HepG2 (cell line): ENCODE data around the gene ZFP42. TPM values are rescaled to one million over a fixed set of nuclear protein-coding genes. Genes with fewer than 3 reads are reported as not detected.

ENCODE experiments used
- ATAC-seq: fragments of 200-7000 bp; cut with Tn5 transposase; 3 replicates; pipeline ENCODE4 v1.9.1; 2020; ENCODE audit warnings: mild to moderate bottlenecking, moderate library complexity
- BruUV-seq: library from RNA; stranded (reverse); fragments of 400-500 nt; replicated peaks from 2 replicates; lab custom pipeline; 2021; lab: Mats Ljungman, UMichigan
- CTCF ChIA-PET: fragments of 300-600 bp; formaldehyde crosslinking; extraction: SDS; loops from one replicate; lab custom pipeline; 2021; ENCODE audit warnings: low total read pairs, inconsistent platforms, low intra/inter-chr PET ratio; lab: Yijun Ruan, JAX
- POLR2A ChIA-PET: fragments of 350-600 bp; sonication (Branson Sonifier 250); formaldehyde crosslinking; loops from one replicate; lab custom pipeline; 2020; ENCODE audit warnings: antibody characterized with exemption, inconsistent platforms; lab: Yijun Ruan, JAX
- DNase-seq: peaks from one replicate; pipeline ENCODE4 v3.0.0-alpha.2; 2015; ENCODE audit warnings: low spot score
- FAIRE-seq: peaks from 3 replicates; lab custom pipeline; 2011; peaks lifted over from hg19 to GRCh38; lab: Jason Lieb, UNC
- H2AFZ ChIP-seq: one replicate; pipeline ENCODE4 v1.6.1; 2011; ENCODE audit warnings: low read length, inconsistent platforms
- H3K27ac ChIP-seq: fragments of 300-600 bp; 3 replicates; pipeline ENCODE4 v1.8.0; 2011; ENCODE audit warnings: mixed run types, mild to moderate bottlenecking, mixed read lengths, low read length, inconsistent platforms; ENCODE audit not compliant: insufficient read depth; ENCODE audit errors: extremely low read length
- H3K27me3 ChIP-seq, 2 experiments: fragments of 200-600 bp in 1 of 2; 2 replicates in 1 of 2; 3 replicates in 1 of 2; pipeline versions ENCODE4 v1.6.0 to v1.8.0; 2011; ENCODE audit warnings: low read length in 2 of 2, mild to moderate bottlenecking in 2 of 2, moderate library complexity in 2 of 2, inconsistent platforms in 1 of 2; ENCODE audit not compliant: insufficient read depth in 2 of 2, control insufficient read depth in 1 of 2
- H3K36me3 ChIP-seq, 2 experiments: fragments of 200-600 bp in 1 of 2; replicated peaks in 1 of 2; 2 replicates in 1 of 2; 3 replicates in 1 of 2; pipeline versions ENCODE4 v1.5.1 to v1.8.0; 2011; ENCODE audit warnings: low read length in 2 of 2, inconsistent platforms in 1 of 2; ENCODE audit not compliant: insufficient read depth in 2 of 2, control insufficient read depth in 1 of 2
- H3K4me1 ChIP-seq: 2 replicates; pipeline ENCODE4 v1.5.1; 2012; ENCODE audit warnings: low read length, inconsistent platforms; ENCODE audit not compliant: insufficient read depth
- H3K4me2 ChIP-seq: 2 replicates; pipeline ENCODE4 v1.6.0; 2011; ENCODE audit warnings: low read depth, low read length, inconsistent platforms
- H3K4me3 ChIP-seq, 3 experiments: fragments of 200-600 bp in 1 of 3; sonication (generic), shearing (Covaris generic) in 1 of 3; replicated peaks in 1 of 3; 2 replicates each; pipeline ENCODE4 v1.5.1; 2011 to 2016; ENCODE audit warnings: low read length in 3 of 3, inconsistent platforms in 2 of 3, low read depth in 2 of 3, mild to moderate bottlenecking in 2 of 3, control low read depth in 1 of 3, mixed read lengths in 1 of 3; ENCODE audit not compliant: insufficient read depth in 1 of 3
- H3K79me2 ChIP-seq: one replicate; pipeline ENCODE4 v1.6.1; 2011; ENCODE audit warnings: low read length, inconsistent platforms; ENCODE audit not compliant: insufficient read depth
- H3K9ac ChIP-seq: 2 replicates; pipeline ENCODE4 v1.6.0; 2011; ENCODE audit warnings: mild to moderate bottlenecking, low read depth, low read length, inconsistent platforms; ENCODE audit not compliant: insufficient read depth
- H3K9me3 ChIP-seq: 2 replicates; pipeline ENCODE4 v1.5.1; 2012; ENCODE audit warnings: mild to moderate bottlenecking, low read length
- H4K20me1 ChIP-seq: 2 replicates; pipeline ENCODE4 v1.6.0; 2011; ENCODE audit warnings: inconsistent platforms, mild to moderate bottlenecking, low read length, moderate library complexity; ENCODE audit not compliant: insufficient read depth
- ATF7-NPFF ChIP-seq: sonication (generic); formaldehyde crosslinking; IDR thresholded peaks from 2 replicates; pipeline ENCODE4 v1.8.1; 2023; ENCODE audit warnings: mild to moderate bottlenecking, low read depth, missing genetic modification reagents, moderate library complexity
- BCL6 ChIP-seq: IDR thresholded peaks from 2 replicates; pipeline ENCODE4 v1.6.1; 2016; ENCODE audit warnings: missing genetic modification reagents, missing compliant biosample characterization
- DR1 ChIP-seq: sonication (generic); formaldehyde crosslinking; IDR thresholded peaks from 2 replicates; pipeline ENCODE4 v1.8.0; 2021; ENCODE audit warnings: mild to moderate bottlenecking, missing genetic modification reagents, inconsistent platforms
- KDM5B ChIP-seq: sonication (generic); formaldehyde crosslinking; IDR thresholded peaks from 2 replicates; pipeline ENCODE4 v1.4.0; 2020; ENCODE audit warnings: missing genetic modification reagents, mild to moderate bottlenecking, borderline replicate concordance
- KDM6A ChIP-seq: IDR thresholded peaks from 2 replicates; pipeline ENCODE4 v1.6.1; 2016; ENCODE audit warnings: low read depth
- NFATC3 ChIP-seq: sonication (generic); formaldehyde crosslinking; IDR thresholded peaks from 2 replicates; pipeline ENCODE4 v1.5.1; 2020; ENCODE audit warnings: mild to moderate bottlenecking, missing genetic modification reagents
- RBM39 ChIP-seq: fragments of 200-400 bp; formaldehyde crosslinking; IDR thresholded peaks from one replicate; pipeline ENCODE4 v1.6.1; 2018; ENCODE audit warnings: antibody characterized with exemption, mild to moderate bottlenecking, low read depth, low read length; ENCODE audit not compliant: poor library complexity, severe bottlenecking
- STAG1 ChIP-seq: sonication (generic); formaldehyde crosslinking; IDR thresholded peaks from 2 replicates; pipeline ENCODE4 v1.4.0; 2020; ENCODE audit warnings: missing genetic modification reagents
- ZNF143 ChIP-seq: sonication (generic); formaldehyde crosslinking; IDR thresholded peaks from 2 replicates; pipeline ENCODE4 v1.4.0; 2020; ENCODE audit warnings: missing genetic modification reagents
- ZSCAN20 ChIP-seq: sonication (generic); formaldehyde crosslinking; IDR thresholded peaks from 2 replicates; pipeline ENCODE4 v1.4.0; 2020; ENCODE audit warnings: missing genetic modification reagents, mild to moderate bottlenecking, borderline replicate concordance
- WGBS: methylation state at CpG from one replicate; pipeline ENCODE4 v1.1.6; 2017; ENCODE audit warnings: low lambda C conversion rate; 5-methylcytosine and 5-hydroxymethylcytosine counted together
- in situ Hi-C: cut with HindIII; loops from 2 replicates; pipeline ENCODE4 v1.10.0; 2017; ENCODE audit warnings: low pct_unique_long_range_greater_than_20kb; ENCODE audit not compliant: extremely low pct_ligation_motif_present
- intact Hi-C: fragments of 100-400 bp; cut with micrococcal nuclease; formaldehyde crosslinking; loops from one replicate; pipeline ENCODE4 v1.10.0; 2022; ENCODE audit not compliant: unreplicated experiment
- polyA plus RNA-seq, 8 experiments: library from polyadenylated mRNA; depleted of rRNA in 3 of 8; stranded (reverse) in 7 of 8; unstranded in 1 of 8; fragments of >200 nt; fragmentation: Illumina TruSeq in 4 of 8; extraction: Trizol in 4 of 8; gene quantifications; 2 replicates each; pipeline versions ENCODE4 v1.2.1 to v1.2.3, GENCODE V29; 2011 to 2016; ENCODE audit warnings: low read depth in 4 of 8, missing spikeins in 1 of 8, mixed read lengths in 1 of 8; ENCODE audit not compliant: insufficient read depth in 1 of 8
- total RNA-seq, 5 experiments: library from RNA; depleted of rRNA; stranded (reverse); fragments of >200 nt; fragmentation: Illumina TruSeq; extraction: Trizol; gene quantifications; 2 replicates each; pipeline ENCODE4 v1.2.3, GENCODE V29; 2016; ENCODE audit warnings: low read depth in 1 of 5
- TF ChIP-seq, protein P1 (sequence below): fragments of 450-650 bp; IDR thresholded peaks from 2 replicates; pipeline ENCODE4 v1.6.1; 2017; ENCODE audit warnings: mild to moderate bottlenecking
- TF ChIP-seq, protein P2 (sequence below): sonication (generic); formaldehyde crosslinking; IDR thresholded peaks from 2 replicates; pipeline ENCODE4 v1.5.0; 2020; ENCODE audit warnings: mild to moderate bottlenecking, missing genetic modification reagents
- TF ChIP-seq, protein P3 (sequence below): sonication (generic); formaldehyde crosslinking; IDR thresholded peaks from 2 replicates; pipeline ENCODE4 v1.8.1; 2023; ENCODE audit warnings: mild to moderate bottlenecking, missing genetic modification reagents

ZFP42 gene
- total and polyA plus RNA-seq, 2 of the 13 experiments (the other 11 are each of a cell fraction or from before 2014, with no cell fraction given): not detected

DNA sequence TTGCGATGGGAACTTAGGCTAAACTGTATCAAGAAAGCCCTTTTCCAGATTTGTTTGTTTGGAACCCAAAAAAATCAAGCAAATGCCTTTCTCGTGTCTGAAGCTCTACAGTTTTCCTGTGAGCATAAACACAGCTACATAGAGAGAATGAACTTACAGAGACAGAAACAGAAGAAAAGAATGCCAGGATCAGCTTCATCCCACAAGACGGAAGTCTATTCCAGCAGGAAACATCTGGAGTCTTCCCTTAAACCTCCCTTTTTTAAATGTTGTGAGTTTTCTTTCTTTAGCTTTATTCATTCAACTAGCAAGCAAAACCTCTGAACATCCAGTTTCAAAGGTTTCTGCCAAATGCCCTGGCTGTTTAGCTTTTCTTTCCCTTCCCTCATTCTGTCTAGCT lies 32.6 kb upstream of the ZFP42 start:
- Histone ChIP-seq H2AFZ (no peak overlapping the region), H3K79me2 (no peaks in the 10 kb centered on the region)

DNA sequence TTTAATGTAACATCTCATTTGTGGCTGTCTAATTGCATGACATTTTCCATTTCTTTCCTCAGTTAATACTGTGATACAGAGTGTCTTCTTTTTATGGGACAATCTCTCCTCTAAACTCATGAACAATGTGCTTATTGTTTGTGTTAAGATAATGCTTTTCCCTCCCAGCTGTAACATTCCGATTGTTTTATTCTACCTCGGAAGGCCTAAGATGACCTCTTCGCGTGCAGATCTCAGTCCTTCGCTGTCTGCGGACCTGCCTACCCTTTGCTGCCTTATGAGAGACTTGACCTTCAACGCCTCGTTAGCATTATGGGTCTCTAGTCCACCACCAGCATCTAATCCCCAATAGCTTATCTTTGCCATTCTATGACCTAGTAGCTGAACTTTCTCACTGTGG lies 29.8 kb upstream of the ZFP42 start:
- Histone ChIP-seq H3K27ac (no peak overlapping the region), H4K20me1 (no peaks in the 10 kb centered on the region), H3K9ac (no peak overlapping the region), H2AFZ (no peak overlapping the region), H3K36me3 (no peaks in the 10 kb centered on the region), H3K4me1 (no peaks in the 10 kb centered on the region), H3K4me3 (no peak overlapping the region), H3K79me2 (no peaks in the 10 kb centered on the region), H3K9me3 (no peaks in the 10 kb centered on the region), H3K4me2 (no peak overlapping the region), H3K27me3 (peaks cover 0 to 9% of the 10 kb centered on the region in 2 experiments; a peak in 2 of 5 replicates)
- POLR2A ChIA-PET: no interaction called here
- no peak for ATAC-seq
- no peak for DNase-seq
- 29% methylated on average over 8 of the region's 8 CpGs for WGBS
- intact Hi-C loops (no loop called here), in situ Hi-C loops (no loop called here)
- CTCF ChIA-PET: no interaction called here
- BruUV-seq: no TSS peak
- no peak for FAIRE-seq
- TF ChIP-seq, protein P1, sequence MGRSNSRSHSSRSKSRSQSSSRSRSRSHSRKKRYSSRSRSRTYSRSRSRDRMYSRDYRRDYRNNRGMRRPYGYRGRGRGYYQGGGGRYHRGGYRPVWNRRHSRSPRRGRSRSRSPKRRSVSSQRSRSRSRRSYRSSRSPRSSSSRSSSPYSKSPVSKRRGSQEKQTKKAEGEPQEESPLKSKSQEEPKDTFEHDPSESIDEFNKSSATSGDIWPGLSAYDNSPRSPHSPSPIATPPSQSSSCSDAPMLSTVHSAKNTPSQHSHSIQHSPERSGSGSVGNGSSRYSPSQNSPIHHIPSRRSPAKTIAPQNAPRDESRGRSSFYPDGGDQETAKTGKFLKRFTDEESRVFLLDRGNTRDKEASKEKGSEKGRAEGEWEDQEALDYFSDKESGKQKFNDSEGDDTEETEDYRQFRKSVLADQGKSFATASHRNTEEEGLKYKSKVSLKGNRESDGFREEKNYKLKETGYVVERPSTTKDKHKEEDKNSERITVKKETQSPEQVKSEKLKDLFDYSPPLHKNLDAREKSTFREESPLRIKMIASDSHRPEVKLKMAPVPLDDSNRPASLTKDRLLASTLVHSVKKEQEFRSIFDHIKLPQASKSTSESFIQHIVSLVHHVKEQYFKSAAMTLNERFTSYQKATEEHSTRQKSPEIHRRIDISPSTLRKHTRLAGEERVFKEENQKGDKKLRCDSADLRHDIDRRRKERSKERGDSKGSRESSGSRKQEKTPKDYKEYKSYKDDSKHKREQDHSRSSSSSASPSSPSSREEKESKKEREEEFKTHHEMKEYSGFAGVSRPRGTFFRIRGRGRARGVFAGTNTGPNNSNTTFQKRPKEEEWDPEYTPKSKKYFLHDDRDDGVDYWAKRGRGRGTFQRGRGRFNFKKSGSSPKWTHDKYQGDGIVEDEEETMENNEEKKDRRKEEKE: no peak
- no peak for TF ChIP-seq ZNF143 (CRISPR knock-in tag)
- TF ChIP-seq BCL6 (CRISPR knock-in tag): no peak
- no peak for TF ChIP-seq DR1 (CRISPR knock-in tag)
- no peak for TF ChIP-seq NFATC3 (CRISPR knock-in tag)
- no peak for TF ChIP-seq ZSCAN20 (CRISPR knock-in tag)
- TF ChIP-seq, protein P2, sequence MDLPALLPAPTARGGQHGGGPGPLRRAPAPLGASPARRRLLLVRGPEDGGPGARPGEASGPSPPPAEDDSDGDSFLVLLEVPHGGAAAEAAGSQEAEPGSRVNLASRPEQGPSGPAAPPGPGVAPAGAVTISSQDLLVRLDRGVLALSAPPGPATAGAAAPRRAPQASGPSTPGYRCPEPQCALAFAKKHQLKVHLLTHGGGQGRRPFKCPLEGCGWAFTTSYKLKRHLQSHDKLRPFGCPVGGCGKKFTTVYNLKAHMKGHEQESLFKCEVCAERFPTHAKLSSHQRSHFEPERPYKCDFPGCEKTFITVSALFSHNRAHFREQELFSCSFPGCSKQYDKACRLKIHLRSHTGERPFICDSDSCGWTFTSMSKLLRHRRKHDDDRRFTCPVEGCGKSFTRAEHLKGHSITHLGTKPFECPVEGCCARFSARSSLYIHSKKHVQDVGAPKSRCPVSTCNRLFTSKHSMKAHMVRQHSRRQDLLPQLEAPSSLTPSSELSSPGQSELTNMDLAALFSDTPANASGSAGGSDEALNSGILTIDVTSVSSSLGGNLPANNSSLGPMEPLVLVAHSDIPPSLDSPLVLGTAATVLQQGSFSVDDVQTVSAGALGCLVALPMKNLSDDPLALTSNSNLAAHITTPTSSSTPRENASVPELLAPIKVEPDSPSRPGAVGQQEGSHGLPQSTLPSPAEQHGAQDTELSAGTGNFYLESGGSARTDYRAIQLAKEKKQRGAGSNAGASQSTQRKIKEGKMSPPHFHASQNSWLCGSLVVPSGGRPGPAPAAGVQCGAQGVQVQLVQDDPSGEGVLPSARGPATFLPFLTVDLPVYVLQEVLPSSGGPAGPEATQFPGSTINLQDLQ (CRISPR knock-in tag): no peak
- TF ChIP-seq ATF7-NPFF (CRISPR knock-in tag): no peak
- TF ChIP-seq KDM5B (CRISPR knock-in tag): no peak

More for the DNA sequence above, 32.6 kb upstream of the ZFP42 start:
- ATAC-seq: no peak
- POLR2A ChIA-PET: no interaction called here
- TF ChIP-seq RBM39 (no peak), STAG1 (CRISPR knock-in tag) (no peak), KDM6A (CRISPR knock-in tag) (no peak)
- TF ChIP-seq, protein P3, sequence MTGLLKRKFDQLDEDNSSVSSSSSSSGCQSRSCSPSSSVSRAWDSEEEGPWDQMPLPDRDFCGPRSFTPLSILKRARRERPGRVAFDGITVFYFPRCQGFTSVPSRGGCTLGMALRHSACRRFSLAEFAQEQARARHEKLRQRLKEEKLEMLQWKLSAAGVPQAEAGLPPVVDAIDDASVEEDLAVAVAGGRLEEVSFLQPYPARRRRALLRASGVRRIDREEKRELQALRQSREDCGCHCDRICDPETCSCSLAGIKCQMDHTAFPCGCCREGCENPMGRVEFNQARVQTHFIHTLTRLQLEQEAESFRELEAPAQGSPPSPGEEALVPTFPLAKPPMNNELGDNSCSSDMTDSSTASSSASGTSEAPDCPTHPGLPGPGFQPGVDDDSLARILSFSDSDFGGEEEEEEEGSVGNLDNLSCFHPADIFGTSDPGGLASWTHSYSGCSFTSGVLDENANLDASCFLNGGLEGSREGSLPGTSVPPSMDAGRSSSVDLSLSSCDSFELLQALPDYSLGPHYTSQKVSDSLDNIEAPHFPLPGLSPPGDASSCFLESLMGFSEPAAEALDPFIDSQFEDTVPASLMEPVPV (CRISPR knock-in tag): no peak
- TF ChIP-seq, all 625 proteins: peak for 0
- CTCF ChIA-PET: no interaction called here
- H3K9ac ChIP-seq: no peak overlapping the region
- H3K9me3 ChIP-seq: no peaks in the 10 kb centered on the region
- intact Hi-C loops: no loop called here
- in situ Hi-C loops: no loop called here
- no TSS peak for BruUV-seq
- no peak overlapping the region for H3K4me3 ChIP-seq
- no peak overlapping the region for H3K4me2 ChIP-seq
- H3K27ac ChIP-seq: no peak overlapping the region
- H3K36me3 ChIP-seq: no peaks in the 10 kb centered on the region
- no peaks in the 10 kb centered on the region for H3K4me1 ChIP-seq
- FAIRE-seq (no peak), DNase-seq (no peak)
- peaks cover 0 to 9% of the 10 kb centered on the region in 2 experiments; a peak in 1 of 5 replicates for H3K27me3 ChIP-seq
- WGBS: 3% methylated on average over 3 of the region's 3 CpGs
- no peaks in the 10 kb centered on the region for H4K20me1 ChIP-seq
